Neural cell (in vitro differentiated cells): ENCODE data around the gene IGF2BP3.

Experiments
- EZH2 ChIP-seq: fragments of 200-600, 300-800 bp; shearing (Covaris generic), sonication (generic); IDR thresholded peaks from 2 replicates; pipeline ENCODE4 v1.6.1; 2014; ENCODE audit warnings: antibody characterized with exemption, low read length, borderline replicate concordance, mild to moderate bottlenecking; ENCODE audit not compliant: insufficient read depth, poor library complexity, severe bottlenecking
- TAF1 ChIP-seq: IDR thresholded peaks from 2 replicates; pipeline ENCODE4 v1.6.1; 2012; ENCODE audit warnings: low read depth
- TF ChIP-seq, protein P1 (sequence below): fragments of 450-650 bp; IDR thresholded peaks from 2 replicates; pipeline ENCODE4 v1.5.1; 2014; ENCODE audit warnings: antibody characterized with exemption, mild to moderate bottlenecking, moderate library complexity; ENCODE audit not compliant: poor library complexity, severe bottlenecking

DNA sequence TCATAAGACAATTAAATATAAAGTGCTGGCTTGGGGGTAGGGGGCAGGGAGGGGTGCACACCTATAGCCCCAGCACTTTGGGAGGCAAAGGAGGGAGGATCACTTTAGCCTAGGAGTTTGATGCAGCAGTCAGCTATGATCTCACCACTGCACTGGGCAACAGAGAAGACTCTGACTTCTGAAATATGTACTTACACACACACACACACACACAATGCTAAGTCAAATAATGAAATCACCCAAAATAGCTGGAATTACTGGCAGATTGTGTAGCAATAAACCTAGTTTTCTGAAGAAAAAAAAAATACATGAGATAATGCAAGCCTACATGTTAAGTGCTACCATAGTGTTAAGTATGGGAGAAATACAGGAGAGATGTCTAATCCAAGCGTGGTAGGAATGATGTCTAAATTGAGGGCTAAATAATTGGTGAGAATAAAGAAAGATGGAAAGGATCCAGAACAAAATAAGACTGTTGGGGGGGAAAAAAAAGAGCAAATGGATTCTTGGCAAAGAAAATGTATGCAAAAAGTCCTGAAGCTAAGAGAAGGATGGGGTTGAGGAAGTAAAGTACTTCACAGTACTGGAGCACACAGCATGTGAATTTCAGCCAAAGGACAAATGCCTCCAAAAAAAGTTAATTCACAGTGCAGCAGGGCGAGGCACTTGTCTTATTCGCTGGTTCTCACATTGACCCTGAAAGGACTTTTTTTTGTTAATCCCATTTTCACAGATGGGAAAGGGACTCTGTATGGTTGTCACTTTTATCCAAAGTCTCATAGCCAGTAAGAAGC, 73.9 kb downstream of the IGF2BP3 start:
- no peak for TF ChIP-seq TAF1
- TF ChIP-seq EZH2: no peak
- TF ChIP-seq, protein P1, sequence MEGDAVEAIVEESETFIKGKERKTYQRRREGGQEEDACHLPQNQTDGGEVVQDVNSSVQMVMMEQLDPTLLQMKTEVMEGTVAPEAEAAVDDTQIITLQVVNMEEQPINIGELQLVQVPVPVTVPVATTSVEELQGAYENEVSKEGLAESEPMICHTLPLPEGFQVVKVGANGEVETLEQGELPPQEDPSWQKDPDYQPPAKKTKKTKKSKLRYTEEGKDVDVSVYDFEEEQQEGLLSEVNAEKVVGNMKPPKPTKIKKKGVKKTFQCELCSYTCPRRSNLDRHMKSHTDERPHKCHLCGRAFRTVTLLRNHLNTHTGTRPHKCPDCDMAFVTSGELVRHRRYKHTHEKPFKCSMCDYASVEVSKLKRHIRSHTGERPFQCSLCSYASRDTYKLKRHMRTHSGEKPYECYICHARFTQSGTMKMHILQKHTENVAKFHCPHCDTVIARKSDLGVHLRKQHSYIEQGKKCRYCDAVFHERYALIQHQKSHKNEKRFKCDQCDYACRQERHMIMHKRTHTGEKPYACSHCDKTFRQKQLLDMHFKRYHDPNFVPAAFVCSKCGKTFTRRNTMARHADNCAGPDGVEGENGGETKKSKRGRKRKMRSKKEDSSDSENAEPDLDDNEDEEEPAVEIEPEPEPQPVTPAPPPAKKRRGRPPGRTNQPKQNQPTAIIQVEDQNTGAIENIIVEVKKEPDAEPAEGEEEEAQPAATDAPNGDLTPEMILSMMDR: no peak
